Aorta (tissue), 5 donors: Measurements from ENCODE around the gene MMEL1. TPM values are rescaled to one million over a fixed set of nuclear protein-coding genes. Genes with fewer than 3 reads are reported as not detected.

ENCODE experiments used
- ATAC-seq: fragments of 200-7000 bp; cut with Tn5 transposase; one replicate; pipeline ENCODE4 v1.9.1; 2022; ENCODE audit warnings: moderate library complexity; ENCODE audit not compliant: low FRiP score
- DNase-seq, 2 donors: peaks; one replicate each; pipeline ENCODE4 v3.0.0-alpha.2; 2020
- H3K27ac ChIP-seq, 2 donors: one replicate each; pipeline ENCODE4 v1.5.1; 2013; ENCODE audit warnings: low read length in 2 of 2, mild to moderate bottlenecking in 2 of 2, moderate library complexity in 2 of 2, control low read depth in 1 of 2, inconsistent platforms in 1 of 2, low read depth in 1 of 2
- H3K27me3 ChIP-seq, 2 donors: one replicate each; pipeline ENCODE4 v1.6.1; 2013; ENCODE audit warnings: control low read depth in 1 of 2, low read length in 1 of 2, mild to moderate bottlenecking in 1 of 2, moderate library complexity in 1 of 2; ENCODE audit not compliant: insufficient read depth in 2 of 2, control insufficient read depth in 1 of 2
- H3K36me3 ChIP-seq, 2 donors: one replicate each; pipeline ENCODE4 v1.6.1; 2013; ENCODE audit warnings: control low read depth in 1 of 2, low read length in 1 of 2, mild to moderate bottlenecking in 1 of 2; ENCODE audit not compliant: insufficient read depth in 2 of 2, control insufficient read depth in 1 of 2
- H3K4me1 ChIP-seq, 2 donors: one replicate each; pipeline ENCODE4 v1.6.1; 2013; ENCODE audit warnings: low read length in 2 of 2, control low read depth in 1 of 2, mild to moderate bottlenecking in 1 of 2, moderate library complexity in 1 of 2; ENCODE audit not compliant: insufficient read depth in 2 of 2, control insufficient read depth in 1 of 2
- H3K4me3 ChIP-seq, 2 donors: one replicate each; pipeline ENCODE4 v1.5.1; 2013; ENCODE audit warnings: low read length in 2 of 2, control low read depth in 1 of 2, mild to moderate bottlenecking in 1 of 2
- H3K9me3 ChIP-seq: one replicate; pipeline ENCODE4 v1.6.1; 2013; ENCODE audit warnings: mild to moderate bottlenecking, low read length; ENCODE audit not compliant: control insufficient read depth
- WGBS, 2 donors: extraction: QIAGEN DNeasy Blood & Tissue Kit; methylation state at CpG; one replicate each; pipeline ENCODE4 v1.1.7; 2013; 5-methylcytosine and 5-hydroxymethylcytosine counted together
- intact Hi-C, 2 donors: fragments of 100-400 bp; cut with DNase I; formaldehyde crosslinking; loops; one replicate each; pipeline versions ENCODE4 v1.14.2 to v1.15.0; 2022
- polyA plus RNA-seq, 2 donors: library from polyadenylated mRNA; stranded (reverse); fragments of 200-250 nt; gene quantifications; one replicate each; pipeline ENCODE4 v1.2.3, GENCODE V29; 2013
- total RNA-seq, 2 donors: library from RNA; stranded (reverse); fragmentation: NEBNext Ultra II Directional; extraction: Animal tissue kit (Norgen Biotek cat#: 25700); gene quantifications; one replicate each; pipeline ENCODE4 v1.2.1, GENCODE V29; 2021
- donor health status: healthy with polysubstance abuse.
- donor health status: Bipolar disorder and iron deficiency.
- donor health status: DM: no; HTN: no; CAD: no.
- donor health status: DM: no; HTN: no; CAD: no.
- donor health status: DM: yes; HTN: yes; CAD: no.

MMEL1 gene
- total and polyA plus RNA-seq, 4 donors = 0.63 to 2.4 (median 1.4) TPM

DNA sequence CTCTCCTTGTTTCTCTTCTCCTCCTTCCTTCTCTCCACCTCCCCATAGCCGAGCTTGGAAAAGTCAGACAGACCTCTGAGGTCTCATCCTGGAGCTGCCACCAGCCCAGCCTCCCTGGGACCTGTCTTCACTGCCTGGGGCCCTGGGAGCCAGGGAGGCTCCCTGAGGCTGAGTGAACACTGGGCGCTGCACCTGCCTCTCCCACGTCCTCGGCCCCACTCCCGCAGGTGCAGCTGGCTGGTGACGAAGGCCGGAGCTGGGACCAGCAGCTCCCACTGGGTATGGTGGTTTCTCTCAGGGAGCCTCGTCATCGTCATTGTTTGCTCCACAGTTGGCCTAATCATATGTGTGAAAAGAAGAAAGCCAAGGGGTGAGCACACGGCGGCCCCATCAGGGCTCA lies 71.4 kb downstream of the MMEL1 start:
- Histone ChIP-seq H3K4me1 (no peaks in the 10 kb centered on the region), H3K27me3 (no peaks in the 10 kb centered on the region), H3K4me3 (no peak overlapping the region), H3K9me3 (no peaks in the 10 kb centered on the region), H3K36me3 (no peaks in the 10 kb centered on the region), H3K27ac (no peak overlapping the region)
- WGBS, 2 donors = 88 to 89% methylated on average over 11 of the region's 11 CpGs
- ATAC-seq (no peak), DNase-seq (no peak)
- intact Hi-C loops = no loop called here

GRCh38 chr1:2560299-2561073 lies 72.3 kb downstream of the MMEL1 start:
- intact Hi-C loops = no loop called here
- Histone ChIP-seq H3K4me1 (no peaks in the 10 kb centered on the region), H3K4me3 (no peak overlapping the region), H3K36me3 (no peaks in the 10 kb centered on the region), H3K27ac (no peak overlapping the region), H3K27me3 (no peaks in the 10 kb centered on the region), H3K9me3 (no peaks in the 10 kb centered on the region)
- WGBS, 2 donors = 84 to 87% methylated on average over 15 of the region's 15 CpGs
- DNase-seq (peak in 1 of 2 donors; percentile 54), ATAC-seq (no peak)

DNA sequence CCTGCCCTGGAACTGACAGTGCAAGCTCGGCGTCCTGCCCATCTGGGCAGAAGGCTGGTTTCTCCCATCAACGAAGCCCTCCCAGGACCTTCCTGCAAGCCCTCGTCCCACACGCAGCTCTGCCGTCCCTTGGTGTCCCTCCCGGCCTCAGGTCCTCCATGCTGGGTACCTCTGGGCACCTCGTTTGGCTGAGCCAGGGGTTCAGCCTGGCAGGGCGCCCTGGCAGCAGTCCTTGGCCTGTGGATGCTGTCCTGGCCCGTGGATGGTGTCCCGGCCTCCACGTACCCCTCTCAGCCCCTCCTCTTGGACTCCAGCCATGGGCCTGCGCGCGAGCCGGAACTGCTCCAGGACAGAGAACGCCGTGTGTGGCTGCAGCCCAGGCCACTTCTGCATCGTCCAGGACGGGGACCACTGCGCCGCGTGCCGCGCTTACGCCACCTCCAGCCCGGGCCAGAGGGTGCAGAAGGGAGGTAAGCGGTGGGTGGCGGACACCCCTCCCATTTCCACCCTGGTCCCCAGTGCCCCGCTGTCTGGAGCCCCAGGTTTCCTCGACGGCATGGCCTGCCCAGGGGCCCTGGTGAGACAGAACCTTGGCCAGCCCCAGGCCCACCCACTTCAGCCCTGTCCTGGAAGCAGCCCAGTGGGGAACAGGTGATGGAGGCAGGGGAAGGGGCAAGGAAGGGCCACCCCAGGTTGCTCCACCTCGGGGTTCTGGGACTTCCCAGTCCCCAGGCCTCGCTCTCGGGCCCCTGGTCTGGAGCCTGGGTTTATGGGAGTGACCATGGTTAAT lies 73.1 kb downstream of the MMEL1 start:
- Histone ChIP-seq H3K36me3 (no peaks in the 10 kb centered on the region), H3K9me3 (no peaks in the 10 kb centered on the region), H3K27ac (no peak overlapping the region), H3K4me1 (no peaks in the 10 kb centered on the region), H3K4me3 (no peak overlapping the region), H3K27me3 (no peaks in the 10 kb centered on the region)
- ATAC-seq (no peak), DNase-seq (no peak)
- intact Hi-C loops = no loop called here
- 84 to 88% methylated on average over 32 to 35 of the region's 35 CpGs for WGBS, 2 donors

DNA sequence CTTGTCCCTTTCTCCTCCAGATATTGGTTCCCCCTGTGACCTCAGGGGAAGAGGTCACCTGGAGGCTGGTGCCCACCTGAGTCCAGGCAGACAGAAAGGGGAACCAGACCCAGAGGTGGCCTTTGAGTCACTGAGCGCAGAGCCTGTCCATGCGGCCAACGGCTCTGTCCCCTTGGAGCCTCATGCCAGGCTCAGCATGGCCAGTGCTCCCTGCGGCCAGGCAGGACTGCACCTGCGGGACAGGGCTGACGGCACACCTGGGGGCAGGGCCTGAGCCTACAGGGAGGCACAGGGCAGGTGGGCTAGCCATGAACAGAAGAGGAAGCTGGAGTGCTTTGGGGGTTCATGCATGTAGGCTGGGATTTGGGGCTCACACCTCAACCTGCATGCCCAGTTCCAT lies 74.0 kb downstream of the MMEL1 start:
- Histone ChIP-seq H3K27ac (no peak overlapping the region), H3K27me3 (no peaks in the 10 kb centered on the region), H3K9me3 (no peaks in the 10 kb centered on the region), H3K4me3 (no peak overlapping the region), H3K4me1 (no peaks in the 10 kb centered on the region), H3K36me3 (no peaks in the 10 kb centered on the region)
- DNase-seq (no peak), ATAC-seq (no peak)
- WGBS, 2 donors = 94 to 96% methylated on average over 6 of the region's 6 CpGs
- intact Hi-C loops = no loop called here

- Histone ChIP-seq H3K4me3 (no peak overlapping the region), H3K27ac (no peak overlapping the region), H3K27me3 (no peaks in the 10 kb centered on the region), H3K9me3 (no peaks in the 10 kb centered on the region), H3K4me1 (no peaks in the 10 kb centered on the region), H3K36me3 (no peaks in the 10 kb centered on the region)
- ATAC-seq (no peak), DNase-seq (no peak)
- WGBS, 2 donors = 95 to 97% methylated on average over 12 of the region's 12 CpGs
- intact Hi-C loops = no loop called here
Observed at GRCh38 chr1:2558420-2558819, 74.4 kb downstream of the MMEL1 start.

DNA sequence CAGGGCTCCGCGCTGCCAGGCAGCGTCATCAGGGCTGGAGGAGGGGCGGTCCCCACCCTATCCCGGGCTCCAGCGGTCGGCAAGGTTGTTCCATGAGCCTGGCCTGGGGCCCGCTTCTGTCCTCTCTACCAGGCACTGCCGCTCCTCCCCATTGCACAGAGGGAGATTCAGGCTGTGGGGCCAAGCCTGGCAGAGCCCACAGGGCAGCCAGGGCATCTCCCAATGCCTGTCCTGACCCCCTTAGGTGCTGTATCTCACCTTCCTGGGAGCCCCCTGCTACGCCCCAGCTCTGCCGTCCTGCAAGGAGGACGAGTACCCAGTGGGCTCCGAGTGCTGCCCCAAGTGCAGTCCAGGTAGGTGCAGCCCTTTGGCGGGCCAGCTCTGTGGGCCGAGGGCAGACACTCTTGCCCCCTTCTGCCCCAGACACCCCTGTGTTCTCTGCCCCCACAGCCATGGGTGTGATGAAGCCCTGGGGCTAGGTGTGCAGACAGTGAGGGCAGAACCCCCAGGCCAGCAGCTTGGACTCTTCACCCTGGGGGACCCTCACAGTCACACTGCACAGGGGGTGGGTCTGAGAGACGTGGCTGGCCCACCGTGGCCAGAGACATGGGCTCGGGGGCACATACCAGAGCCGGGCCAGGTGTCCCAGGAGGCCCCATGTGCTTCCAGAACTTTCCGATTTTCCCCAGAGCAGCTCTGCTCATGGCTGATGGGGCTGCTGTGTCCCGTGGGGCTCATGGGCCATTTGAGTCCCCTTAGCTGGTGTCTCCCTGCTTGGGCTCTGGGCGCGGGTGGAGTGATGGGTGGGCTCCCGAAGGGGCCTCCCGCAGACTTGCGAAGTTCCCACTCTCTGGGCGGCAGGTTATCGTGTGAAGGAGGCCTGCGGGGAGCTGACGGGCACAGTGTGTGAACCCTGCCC lies 75.1 kb downstream of the MMEL1 start:
- 89 to 91% methylated on average over 30 of the region's 30 CpGs for WGBS, 2 donors
- ATAC-seq = no peak
- H3K4me1 ChIP-seq = no peaks in the 10 kb centered on the region

GRCh38 chr1:2556678-2557481 lies 75.9 kb downstream of the MMEL1 start:
- H3K36me3 ChIP-seq = no peaks in the 10 kb centered on the region
- intact Hi-C loops = no loop called here
- H3K27me3 ChIP-seq = no peaks in the 10 kb centered on the region
- H3K27ac ChIP-seq = no peak overlapping the region
- peak in 1 of 2 donors; percentile 62 for DNase-seq
- 61 to 75% methylated on average over 24 of the region's 24 CpGs for WGBS, 2 donors
- no peaks in the 10 kb centered on the region for H3K9me3 ChIP-seq
- ATAC-seq = peak; percentile 2
- H3K4me1 ChIP-seq = no peaks in the 10 kb centered on the region
- peak overlapping the region; percentile 34 to 40 for H3K4me3 ChIP-seq

More for the DNA sequence above, 75.1 kb downstream of the MMEL1 start:
- intact Hi-C loops = no loop called here
- peak in 1 of 2 donors; percentile 48 for DNase-seq
- no peaks in the 10 kb centered on the region for H3K9me3 ChIP-seq
- H3K27me3 ChIP-seq = no peaks in the 10 kb centered on the region
- no peaks in the 10 kb centered on the region for H3K36me3 ChIP-seq
- H3K4me3 ChIP-seq = no peak overlapping the region
- H3K27ac ChIP-seq = no peak overlapping the region

DNA sequence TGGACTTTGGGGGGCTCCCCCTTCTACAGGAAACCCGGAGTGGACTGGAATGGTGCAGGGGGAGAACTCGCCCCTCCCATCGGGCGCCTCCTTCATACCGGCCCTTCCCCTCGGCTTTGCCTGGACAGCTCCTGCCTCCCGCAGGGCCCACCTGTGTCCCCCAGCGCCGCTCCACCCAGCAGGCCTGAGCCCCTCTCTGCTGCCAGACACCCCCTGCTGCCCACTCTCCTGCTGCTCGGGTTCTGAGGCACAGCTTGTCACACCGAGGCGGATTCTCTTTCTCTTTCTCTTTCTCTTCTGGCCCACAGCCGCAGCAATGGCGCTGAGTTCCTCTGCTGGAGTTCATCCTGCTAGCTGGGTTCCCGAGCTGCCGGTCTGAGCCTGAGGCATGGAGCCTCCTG lies 76.5 kb downstream of the MMEL1 start, which contains the start of gene TNFRSF14:
TNFRSF14 (plus strand) TSS at position 95 of the 401 bp plus-strand sequence; CDS start at position 389, 294 bp downstream.
- WGBS, 2 donors = 4 to 5% methylated on average over 16 of the region's 16 CpGs
- intact Hi-C loops = no loop called here
- ATAC-seq (peak; percentile 59), DNase-seq (peak in 1 of 2 donors; percentile 75)
- Histone ChIP-seq H3K27me3 (no peaks in the 10 kb centered on the region), H3K9me3 (no peaks in the 10 kb centered on the region), H3K27ac (peak within 1 kb of the TSS in 1 of 2 donors; percentile 6), H3K4me1 (no peaks in the 10 kb centered on the region), H3K36me3 (no peaks in the 10 kb centered on the region), H3K4me3 (peak within 1 kb of the TSS; percentile 34 to 40)
